PC-9 (cell line): ENCODE measurements around the gene RNF187. TPM values are rescaled to one million over a fixed set of nuclear protein-coding genes. Genes with fewer than 3 reads are reported as not detected.

ENCODE experiments used
- BruUV-seq: library from RNA; stranded (reverse); fragments of 400-500 nt; replicated peaks from 2 replicates; lab custom pipeline; 2021; lab: Mats Ljungman, UMichigan
- CTCF ChIA-PET: fragments of 300-600 bp; sonication (Branson Sonifier 250); formaldehyde crosslinking; loops from one replicate; lab custom pipeline; 2022; ENCODE audit warnings: antibody characterized with exemption; lab: Charles Lee
- POLR2A ChIA-PET: fragments of 300-600 bp; sonication (Branson Sonifier 250); formaldehyde crosslinking; loops from one replicate; lab custom pipeline; 2022; ENCODE audit warnings: antibody characterized with exemption; ENCODE audit not compliant: unreplicated experiment; lab: Charles Lee
- DNase-seq, 2 experiments: peaks; one replicate each; pipeline versions ENCODE4 v3.0.0 to v3.0.0-alpha.2; 2015 to 2022; ENCODE audit warnings: mixed read lengths in 1 of 2
- H2AFZ ChIP-seq: fragments of 200-600 bp; sonication (generic); 2 replicates; pipeline ENCODE4 v1.8.1; 2017; ENCODE audit warnings: antibody characterized with exemption
- H3F3A ChIP-seq: fragments of 200-600 bp; sonication (generic); 2 replicates; pipeline ENCODE4 v1.8.1; 2017; ENCODE audit warnings: antibody characterized with exemption, mild to moderate bottlenecking, low read depth; ENCODE audit not compliant: insufficient read depth
- H3K27ac ChIP-seq: fragments of 200-600 bp; sonication (generic); 2 replicates; pipeline ENCODE4 v1.6.1; 2016; ENCODE audit warnings: mixed run types
- H3K27me3 ChIP-seq: fragments of 200-600 bp; sonication (generic); 2 replicates; pipeline ENCODE4 v1.6.1; 2016; ENCODE audit warnings: low read depth, mixed run types; ENCODE audit not compliant: insufficient read depth
- H3K36me3 ChIP-seq: fragments of 200-600 bp; sonication (generic); 2 replicates; pipeline ENCODE4 v1.6.1; 2016; ENCODE audit warnings: low read depth, mixed run types
- H3K4me1 ChIP-seq: fragments of 200-600 bp; sonication (generic); replicated peaks from 2 replicates; pipeline ENCODE4 v1.6.1; 2016; ENCODE audit warnings: mixed run types; ENCODE audit not compliant: insufficient read depth
- H3K4me2 ChIP-seq: fragments of 200-600 bp; sonication (generic); 2 replicates; pipeline ENCODE4 v1.6.1; 2017; ENCODE audit warnings: mixed run types
- H3K4me3 ChIP-seq: fragments of 200-600 bp; sonication (generic); 2 replicates; pipeline ENCODE4 v1.6.1; 2016; ENCODE audit warnings: mixed run types
- H3K79me2 ChIP-seq: fragments of 200-600 bp; sonication (generic); 2 replicates; pipeline ENCODE4 v1.6.1; 2017; ENCODE audit warnings: low read depth, mixed run types
- H3K9me2 ChIP-seq: fragments of 200-600 bp; sonication (generic); 2 replicates; pipeline ENCODE4 v1.8.1; 2017; ENCODE audit warnings: mild to moderate bottlenecking; ENCODE audit not compliant: insufficient read depth
- H3K9me3 ChIP-seq: fragments of 200-600 bp; sonication (generic); 2 replicates; pipeline ENCODE4 v1.8.1; 2016; ENCODE audit warnings: low read depth; ENCODE audit not compliant: insufficient read depth
- H4K20me1 ChIP-seq: fragments of 200-600 bp; sonication (generic); 2 replicates; pipeline ENCODE4 v1.8.1; 2017; ENCODE audit not compliant: insufficient read depth
- EZH2 ChIP-seq: fragments of 200-600 bp; sonication (generic); IDR thresholded peaks from 2 replicates; pipeline ENCODE4 v1.8.0; 2017; ENCODE audit warnings: antibody characterized with exemption, low read depth
- intact Hi-C: fragments of 100-400 bp; cut with micrococcal nuclease; formaldehyde crosslinking; loops from one replicate; pipeline ENCODE4 v1.10.0; 2022; ENCODE audit not compliant: unreplicated experiment
- total RNA-seq: library from RNA; stranded (reverse); gene quantifications from 2 replicates; pipeline ENCODE4 v1.2.3, GENCODE V29; 2021
- TF ChIP-seq, protein P1 (sequence below): fragments of 200-600 bp; sonication (generic); conservative IDR thresholded peaks from 2 replicates; pipeline ENCODE4 v1.6.1; 2017; ENCODE audit warnings: mixed run types, antibody characterized with exemption, mild to moderate bottlenecking, moderate library complexity

Gene RNF187
- total RNA-seq, 1 experiment from 2014 or later, result 182 TPM

DNA sequence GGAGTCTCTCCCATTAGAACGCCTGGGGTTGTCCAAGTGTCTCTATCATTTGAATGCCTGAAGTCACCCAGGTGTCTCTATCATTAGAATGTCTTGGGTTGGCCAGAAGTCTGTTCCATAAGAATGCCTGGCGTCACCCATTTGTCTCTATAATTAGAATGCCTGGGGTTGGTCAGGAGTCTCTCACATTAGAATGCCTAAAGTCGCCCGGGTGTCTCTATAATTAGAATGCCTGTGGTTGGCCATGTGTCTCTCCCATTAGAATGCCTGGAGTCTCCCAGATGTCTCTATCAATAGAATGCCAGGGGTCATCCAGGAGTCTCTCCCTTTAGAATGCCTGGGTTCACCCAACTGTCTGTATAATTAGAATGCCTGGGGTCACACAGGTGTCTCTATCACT, 54.5 kb downstream of the RNF187 start:
- Histone ChIP-seq H3K4me2 (no peak overlapping the region), H3K9me2 (no peaks in the 10 kb centered on the region), H3K4me3 (no peak overlapping the region), H3K27ac (no peak overlapping the region), H2AFZ (no peak overlapping the region), H3K27me3 (no peaks in the 10 kb centered on the region), H3K9me3 (no peaks in the 10 kb centered on the region; the same call in 1 of the 2 replicates), H3K36me3 (no peaks in the 10 kb centered on the region), H4K20me1 (no peaks in the 10 kb centered on the region), H3K79me2 (no peaks in the 10 kb centered on the region), H3K4me1 (peaks cover 31% of the 10 kb centered on the region), H3F3A (peaks cover 21% of the 10 kb centered on the region; the same call in 1 of the 2 replicates)
- ChIA-PET CTCF (no interaction called here), POLR2A (no interaction called here)
- no TSS peak for BruUV-seq
- TF ChIP-seq, protein P1, sequence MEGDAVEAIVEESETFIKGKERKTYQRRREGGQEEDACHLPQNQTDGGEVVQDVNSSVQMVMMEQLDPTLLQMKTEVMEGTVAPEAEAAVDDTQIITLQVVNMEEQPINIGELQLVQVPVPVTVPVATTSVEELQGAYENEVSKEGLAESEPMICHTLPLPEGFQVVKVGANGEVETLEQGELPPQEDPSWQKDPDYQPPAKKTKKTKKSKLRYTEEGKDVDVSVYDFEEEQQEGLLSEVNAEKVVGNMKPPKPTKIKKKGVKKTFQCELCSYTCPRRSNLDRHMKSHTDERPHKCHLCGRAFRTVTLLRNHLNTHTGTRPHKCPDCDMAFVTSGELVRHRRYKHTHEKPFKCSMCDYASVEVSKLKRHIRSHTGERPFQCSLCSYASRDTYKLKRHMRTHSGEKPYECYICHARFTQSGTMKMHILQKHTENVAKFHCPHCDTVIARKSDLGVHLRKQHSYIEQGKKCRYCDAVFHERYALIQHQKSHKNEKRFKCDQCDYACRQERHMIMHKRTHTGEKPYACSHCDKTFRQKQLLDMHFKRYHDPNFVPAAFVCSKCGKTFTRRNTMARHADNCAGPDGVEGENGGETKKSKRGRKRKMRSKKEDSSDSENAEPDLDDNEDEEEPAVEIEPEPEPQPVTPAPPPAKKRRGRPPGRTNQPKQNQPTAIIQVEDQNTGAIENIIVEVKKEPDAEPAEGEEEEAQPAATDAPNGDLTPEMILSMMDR, result no peak
- TF ChIP-seq EZH2, result no peak
- no peak for DNase-seq
- intact Hi-C loops, result no loop called here

DNA sequence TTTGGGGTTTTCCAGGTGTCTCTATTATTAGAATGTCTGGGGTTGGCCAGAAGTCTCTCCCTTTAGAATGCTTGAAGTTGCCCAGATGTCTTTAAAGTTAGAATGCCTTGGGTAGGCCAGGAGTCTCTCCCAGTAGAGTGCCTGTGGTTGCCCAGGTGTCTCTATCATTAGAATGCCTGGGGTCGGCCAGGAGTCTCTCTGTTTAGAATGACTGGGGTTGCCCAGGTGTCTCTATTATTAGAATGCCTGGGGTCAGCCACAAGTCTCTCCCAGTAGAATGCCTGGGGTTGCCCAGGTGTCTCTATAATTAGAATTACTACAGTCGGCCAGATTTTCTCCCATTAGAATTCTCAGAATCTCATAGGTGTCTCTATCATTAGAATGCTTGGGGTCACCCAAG, 55.2 kb downstream of the RNF187 start:
- H3K27me3 ChIP-seq, result no peaks in the 10 kb centered on the region
- H3K27ac ChIP-seq, result no peak overlapping the region
- no peaks in the 10 kb centered on the region for H3K36me3 ChIP-seq
- no TSS peak for BruUV-seq
- no peaks in the 10 kb centered on the region for H3K79me2 ChIP-seq
- intact Hi-C loops, result no loop called here
- no peak for TF ChIP-seq EZH2
- TF ChIP-seq, protein P1, result no peak
- H3K9me3 ChIP-seq, result no peaks in the 10 kb centered on the region; the same call in 1 of the 2 replicates
- peaks cover 31% of the 10 kb centered on the region for H3K4me1 ChIP-seq
- H3K9me2 ChIP-seq, result no peaks in the 10 kb centered on the region
- no peak for DNase-seq
- H3K4me2 ChIP-seq, result no peak overlapping the region
- peaks cover 21% of the 10 kb centered on the region; the same call in 1 of the 2 replicates for H3F3A ChIP-seq
- POLR2A ChIA-PET, result no interaction called here
- no peak overlapping the region for H3K4me3 ChIP-seq
- CTCF ChIA-PET, result no interaction called here
- H2AFZ ChIP-seq, result no peak overlapping the region
- no peaks in the 10 kb centered on the region for H4K20me1 ChIP-seq

DNA sequence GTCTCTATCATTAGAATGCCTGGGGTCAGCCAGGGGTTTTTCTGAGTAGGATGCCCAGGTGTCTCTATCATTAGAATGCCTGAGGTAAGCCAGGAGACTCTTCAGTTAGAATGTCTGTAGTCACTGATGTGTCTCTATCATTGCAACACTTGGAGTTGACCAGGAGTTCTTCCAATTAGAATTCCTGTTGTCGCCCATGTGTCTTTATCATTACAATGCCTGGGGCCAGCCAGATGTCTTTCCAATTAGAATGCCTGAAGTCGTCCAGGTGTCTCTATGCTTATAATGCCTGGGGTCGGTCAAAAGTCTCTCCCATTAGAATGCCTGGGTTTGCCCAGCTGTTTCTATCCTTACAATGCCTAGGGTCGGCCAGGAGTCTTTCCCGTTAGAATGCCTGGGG, 55.8 kb downstream of the RNF187 start:
- H4K20me1 ChIP-seq, result no peaks in the 10 kb centered on the region
- POLR2A ChIA-PET, result no interaction called here
- H3K4me3 ChIP-seq, result no peak overlapping the region

More for the DNA sequence above, 55.8 kb downstream of the RNF187 start:
- H3K27me3 ChIP-seq, result no peaks in the 10 kb centered on the region
- H3K4me1 ChIP-seq, result peaks cover 31% of the 10 kb centered on the region
- CTCF ChIA-PET, result no interaction called here
- H3K79me2 ChIP-seq, result no peaks in the 10 kb centered on the region
- H3K9me3 ChIP-seq, result no peaks in the 10 kb centered on the region
- H3F3A ChIP-seq, result peaks cover 21% of the 10 kb centered on the region; the same call in 1 of the 2 replicates
- intact Hi-C loops, result no loop called here
- no peak for DNase-seq
- H3K4me2 ChIP-seq, result no peak overlapping the region
- no TSS peak for BruUV-seq
- H3K9me2 ChIP-seq, result no peaks in the 10 kb centered on the region
- no peak overlapping the region for H2AFZ ChIP-seq
- TF ChIP-seq EZH2, result no peak
- TF ChIP-seq, protein P1, result no peak
- H3K27ac ChIP-seq, result no peak overlapping the region
- H3K36me3 ChIP-seq, result no peaks in the 10 kb centered on the region
